HG03571 (cell line): ENCODE data around the gene USP54.
"Not testable (repeated sequence)": the region's sequence is repeated elsewhere in the genome, so short reads cannot be mapped to it uniquely, and the experiment has no call there.

ENCODE experiments used
- ATAC-seq: cut with Tn5 transposase; IDR thresholded peaks from one replicate; pipeline ENCODE4 v1.9.1; 2021; ENCODE audit not compliant: unreplicated experiment

USP54 gene

GRCh38 chr10:73588656-73589055 is 2.5 kb downstream of the USP54 start:
- no peak for ATAC-seq

GRCh38 chr10:73586583-73586984 is 4.6 kb downstream of the USP54 start:
- ATAC-seq, result no peak

- ATAC-seq, result no peak
Observed at GRCh38 chr10:73585327-73585726, 5.8 kb downstream of the USP54 start.

DNA sequence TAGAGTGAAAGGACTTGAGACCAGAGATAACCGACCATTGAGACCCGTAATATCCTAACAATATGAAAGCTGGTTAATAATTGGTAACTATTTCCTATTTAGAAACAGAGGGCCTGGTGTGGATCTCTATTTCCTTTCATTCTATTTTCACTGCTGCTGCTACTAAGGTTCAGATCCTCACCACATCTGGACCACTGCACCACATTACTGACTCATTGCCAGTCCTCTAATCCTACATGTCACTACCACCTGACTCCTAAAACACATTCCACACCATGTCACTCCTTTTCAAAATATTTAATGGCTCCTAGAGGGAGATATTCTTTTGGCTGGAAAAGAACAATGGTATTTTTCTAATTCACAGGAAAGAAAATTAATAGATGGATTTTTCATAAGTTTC is 6.4 kb downstream of the USP54 start:
- ATAC-seq, result no peak

- ATAC-seq, result no peak
Observed at GRCh38 chr10:73581918-73582317, 9.2 kb downstream of the USP54 start.

GRCh38 chr10:73578927-73579326 is 12.2 kb downstream of the USP54 start:
- ATAC-seq, result not testable (repeated sequence)

DNA sequence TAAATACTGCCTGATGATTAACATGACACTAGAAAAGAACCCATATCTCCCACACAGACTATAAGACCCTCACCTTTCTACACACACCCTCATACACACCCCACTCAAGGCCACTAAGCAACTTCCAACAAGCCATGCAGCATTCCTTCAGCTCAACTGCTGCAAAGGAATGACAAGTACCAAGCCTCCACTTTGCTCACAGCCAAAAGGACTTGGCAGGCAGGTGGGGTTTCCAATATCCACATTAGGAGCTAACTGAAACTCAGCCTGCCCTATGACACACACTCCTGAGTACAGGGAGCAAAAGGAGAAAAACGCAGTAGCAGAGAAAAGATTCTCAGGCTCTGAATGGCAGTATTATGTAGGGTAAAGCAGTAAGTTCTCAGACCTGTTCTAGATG is 13.4 kb downstream of the USP54 start:
- ATAC-seq, result no peak

DNA sequence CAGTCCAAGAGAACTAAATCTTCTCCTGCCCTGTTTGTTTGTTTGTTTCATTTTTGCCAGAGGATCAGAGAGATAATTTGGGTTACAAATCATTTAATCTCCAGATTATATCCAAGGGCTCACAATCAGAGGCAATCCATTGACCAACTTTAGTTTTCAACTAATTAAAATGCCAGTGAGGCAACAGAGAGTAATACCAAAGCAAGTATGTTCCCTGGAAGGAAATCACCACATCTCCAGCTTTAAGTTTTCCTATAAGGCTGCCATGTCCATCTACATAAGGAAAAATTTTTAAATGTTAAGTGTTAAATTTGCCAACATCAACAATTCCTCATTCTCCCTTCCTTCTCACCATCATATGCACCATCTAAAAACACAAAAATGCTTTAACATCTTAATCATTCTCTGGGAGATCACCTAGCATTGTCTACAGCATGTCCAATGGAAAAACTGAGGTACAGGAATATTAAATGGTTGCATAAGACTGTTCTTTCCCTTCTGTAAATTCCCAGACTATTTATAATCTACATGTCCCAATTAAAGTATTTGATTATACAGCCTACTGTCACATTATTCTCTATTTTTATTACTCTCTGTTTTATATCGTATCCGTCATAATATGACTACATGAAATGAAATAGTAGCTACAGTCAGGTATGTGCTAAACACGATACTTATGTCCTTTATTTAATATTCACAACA is 14.1 kb downstream of the USP54 start:
- no peak for ATAC-seq

GRCh38 chr10:73576178-73576889 is 14.8 kb downstream of the USP54 start:
- no peak for ATAC-seq

DNA sequence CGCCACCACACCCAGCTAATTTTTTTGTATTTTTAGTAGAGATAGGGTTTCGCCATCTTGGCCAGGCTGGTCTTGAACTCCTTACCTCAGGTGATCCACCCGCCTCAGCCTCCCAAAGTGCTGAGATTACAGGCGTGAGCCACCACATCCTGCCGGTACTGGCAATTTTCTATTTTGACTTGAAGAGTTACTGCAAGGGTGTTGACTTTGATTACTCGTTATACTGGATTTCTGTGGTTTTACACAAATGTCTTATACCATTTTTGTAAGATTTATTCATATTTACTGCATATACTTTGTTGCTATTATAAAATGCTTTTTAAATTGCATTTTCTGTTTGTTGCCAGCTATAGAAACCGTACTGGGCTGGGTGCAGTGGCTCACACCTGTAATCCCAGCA is 24.1 kb downstream of the USP54 start:
- ATAC-seq, result not testable (repeated sequence)

GRCh38 chr10:73561192-73561591 is 29.9 kb downstream of the USP54 start:
- ATAC-seq, result no peak

GRCh38 chr10:73559590-73559989 is 31.6 kb downstream of the USP54 start:
- ATAC-seq, result no peak

DNA sequence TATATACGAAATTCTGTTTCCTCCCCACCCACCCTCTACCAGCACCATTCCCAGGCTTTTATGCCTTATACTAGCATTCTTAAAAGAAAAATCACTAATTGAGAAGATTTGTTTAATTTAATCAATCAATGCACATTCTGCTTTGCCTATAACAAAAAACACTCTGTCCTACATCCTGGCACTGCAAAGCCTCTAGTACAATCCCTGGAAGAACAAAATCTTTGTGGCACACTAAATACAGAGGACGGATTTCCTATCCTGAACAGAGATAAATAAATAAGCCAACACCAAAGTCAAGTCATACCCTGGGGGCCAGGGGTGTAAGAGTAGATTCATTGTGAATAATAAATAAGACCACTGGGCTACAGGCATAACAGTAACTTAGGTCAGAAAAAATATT is 34.3 kb downstream of the USP54 start:
- no peak for ATAC-seq

- ATAC-seq, result no peak
Observed at GRCh38 chr10:73554721-73555120, 36.4 kb downstream of the USP54 start.

GRCh38 chr10:73553761-73554160 is 37.4 kb downstream of the USP54 start:
- ATAC-seq, result no peak

- no peak for ATAC-seq
Observed at GRCh38 chr10:73552819-73553715, 38.1 kb downstream of the USP54 start.

DNA sequence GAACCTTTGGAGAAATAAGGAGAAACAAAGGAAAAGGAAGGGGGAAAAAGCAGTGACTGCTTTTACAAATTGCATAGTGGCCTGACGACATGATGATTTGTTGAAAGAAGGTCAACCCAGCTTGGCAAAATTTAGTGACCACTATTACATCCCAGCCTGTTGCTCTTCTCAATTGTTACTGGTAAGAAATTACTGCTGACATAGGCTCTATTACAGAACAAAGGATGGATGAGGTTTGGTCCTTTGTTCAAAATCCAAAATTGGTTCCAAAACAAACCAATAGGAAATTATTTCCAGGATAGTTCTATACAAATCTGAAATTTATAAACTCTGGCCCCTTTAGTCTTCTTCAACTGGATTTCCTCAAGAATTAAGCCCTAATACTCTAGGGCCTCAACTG is 39.6 kb downstream of the USP54 start:
- no peak for ATAC-seq

DNA sequence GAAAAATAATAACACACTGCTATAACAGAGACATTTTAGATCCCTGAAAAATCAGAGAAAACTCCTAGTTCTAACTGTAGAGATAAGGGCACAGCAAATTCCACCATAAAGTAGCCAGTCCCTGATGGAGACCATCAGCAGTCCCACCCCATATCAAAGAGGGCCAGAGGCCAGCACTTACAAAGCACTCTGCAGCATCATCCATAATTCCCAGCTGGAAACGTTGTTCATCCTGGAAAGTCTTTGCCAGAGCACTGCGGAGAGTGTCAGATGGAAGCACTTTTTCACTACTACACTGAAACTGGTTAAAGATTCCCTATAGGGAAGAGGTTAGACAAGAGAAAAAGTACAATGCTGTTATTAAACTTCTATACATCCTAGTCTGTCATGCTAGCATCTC is 45.8 kb downstream of the USP54 start:
- ATAC-seq, result no peak

GRCh38 chr10:73537709-73538108 is 53.4 kb downstream of the USP54 start:
- no peak for ATAC-seq

DNA sequence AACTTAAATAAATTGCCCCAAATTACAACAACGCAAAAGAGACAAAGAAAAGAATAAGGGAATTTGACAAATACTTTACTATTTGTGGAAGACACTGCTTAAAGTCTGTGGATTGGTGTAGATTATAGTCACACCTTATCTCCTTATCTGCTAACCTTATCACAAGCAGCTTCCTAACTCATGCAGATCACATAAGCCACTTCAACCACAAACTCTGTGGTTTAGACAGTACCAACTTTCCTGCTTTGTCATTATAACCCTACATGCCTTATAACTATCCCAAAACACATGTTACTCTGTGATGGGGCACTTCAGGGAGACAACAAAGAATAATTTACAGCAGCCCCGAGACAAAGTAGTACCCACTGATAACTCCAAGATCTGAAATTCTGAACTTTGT is 53.9 kb downstream of the USP54 start:
- ATAC-seq, result no peak

- no peak for ATAC-seq
Observed at GRCh38 chr10:73534857-73535256, 56.3 kb downstream of the USP54 start.
